H9 (cell line): ENCODE data around the gene SMC5. TPM values are rescaled to one million over a fixed set of nuclear protein-coding genes. Genes with fewer than 3 reads are reported as not detected.
A peak's percentile ranks its signal among the peaks of the same experiment; 100 is the strongest.

ENCODE experiments used
- DNase-seq: peaks from one replicate; pipeline ENCODE4 v3.0.0-alpha.2; 2017
- H2AFZ ChIP-seq: one replicate; pipeline ENCODE4 v1.6.1; 2013; ENCODE audit warnings: mild to moderate bottlenecking, low read length, control low read depth, moderate library complexity
- H2AK5ac ChIP-seq: 2 replicates; pipeline ENCODE4 v1.6.1; 2013; ENCODE audit warnings: low read length, control low read depth, mixed read lengths; ENCODE audit not compliant: insufficient read length
- H2BK120ac ChIP-seq: one replicate; pipeline ENCODE4 v1.6.1; 2013; ENCODE audit warnings: low read depth, mild to moderate bottlenecking, low read length, control low read depth, inconsistent platforms; ENCODE audit not compliant: poor library complexity, severe bottlenecking
- H2BK12ac ChIP-seq: 2 replicates; pipeline ENCODE4 v1.6.1; 2013; ENCODE audit warnings: low read length, control low read depth, mixed read lengths, low read depth; ENCODE audit not compliant: insufficient read length
- H2BK15ac ChIP-seq: 2 replicates; pipeline ENCODE4 v1.6.1; 2013; ENCODE audit warnings: low read depth, low read length, control low read depth
- H2BK20ac ChIP-seq: one replicate; pipeline ENCODE4 v1.6.1; 2013; ENCODE audit warnings: low read depth, mild to moderate bottlenecking, low read length, control low read depth, inconsistent platforms; ENCODE audit not compliant: poor library complexity, severe bottlenecking
- H2BK5ac ChIP-seq: 2 replicates; pipeline ENCODE4 v1.6.1; 2013; ENCODE audit warnings: low read length, control low read depth, mixed read lengths; ENCODE audit not compliant: insufficient read length
- H3K14ac ChIP-seq: 2 replicates; pipeline ENCODE4 v1.6.1; 2013; ENCODE audit warnings: low read length, control low read depth; ENCODE audit not compliant: insufficient read depth
- H3K18ac ChIP-seq: 2 replicates; pipeline ENCODE4 v1.6.1; 2013; ENCODE audit warnings: low read depth, mild to moderate bottlenecking, mixed read lengths, low read length, control low read depth; ENCODE audit not compliant: insufficient read length
- H3K23ac ChIP-seq: 2 replicates; pipeline ENCODE4 v1.6.1; 2013; ENCODE audit warnings: low read length, control low read depth, mixed read lengths, low read depth; ENCODE audit not compliant: insufficient read length
- H3K23me2 ChIP-seq: 2 replicates; pipeline ENCODE4 v1.6.1; 2013; ENCODE audit warnings: low read depth, mild to moderate bottlenecking, mixed read lengths, low read length, control low read depth; ENCODE audit not compliant: insufficient read length, poor library complexity, severe bottlenecking
- H3K27ac ChIP-seq: 2 replicates; pipeline ENCODE4 v1.5.1; 2013; ENCODE audit warnings: low read length, control low read depth, mixed read lengths, low read depth; ENCODE audit not compliant: insufficient read length
- H3K27me3 ChIP-seq: 2 replicates; pipeline ENCODE4 v1.6.1; 2013; ENCODE audit warnings: low read length, control low read depth, inconsistent platforms; ENCODE audit not compliant: insufficient read depth
- H3K4ac ChIP-seq: 2 replicates; pipeline ENCODE4 v1.6.1; 2013; ENCODE audit warnings: low read depth, mild to moderate bottlenecking, control low read depth, inconsistent platforms, low read length, moderate library complexity
- H3K4me1 ChIP-seq: 2 replicates; pipeline ENCODE4 v1.6.1; 2013; ENCODE audit warnings: low read length, control low read depth, inconsistent platforms; ENCODE audit not compliant: insufficient read depth
- H3K4me2 ChIP-seq: 2 replicates; pipeline ENCODE4 v1.6.1; 2013; ENCODE audit warnings: low read length, control low read depth, mixed read lengths; ENCODE audit not compliant: insufficient read length, insufficient read depth
- H3K56ac ChIP-seq: 2 replicates; pipeline ENCODE4 v1.6.1; 2013; ENCODE audit warnings: low read depth, mild to moderate bottlenecking, mixed read lengths, low read length, control low read depth; ENCODE audit not compliant: insufficient read length
- H3K79me1 ChIP-seq: 2 replicates; pipeline ENCODE4 v1.6.1; 2013; ENCODE audit warnings: low read depth, mild to moderate bottlenecking, moderate library complexity, low read length, control low read depth, inconsistent platforms; ENCODE audit not compliant: insufficient read depth, poor library complexity, severe bottlenecking
- H3K79me2 ChIP-seq: 2 replicates; pipeline ENCODE4 v1.6.1; 2013; ENCODE audit warnings: low read length, control low read depth, inconsistent platforms; ENCODE audit not compliant: insufficient read depth
- H3K9ac ChIP-seq: 2 replicates; pipeline ENCODE4 v1.6.1; 2013; ENCODE audit warnings: low read length, control low read depth, mixed read lengths; ENCODE audit not compliant: insufficient read length; ENCODE audit errors: extremely low read depth
- H3K9me3 ChIP-seq: one replicate; pipeline ENCODE4 v1.6.1; 2013; ENCODE audit warnings: low read depth, low read length, inconsistent platforms; ENCODE audit not compliant: control insufficient read depth
- H3T11ph ChIP-seq: one replicate; pipeline ENCODE4 v1.6.1; 2013; ENCODE audit warnings: mild to moderate bottlenecking, low read length, control low read depth, inconsistent platforms
- H4K20me1 ChIP-seq: one replicate; pipeline ENCODE4 v1.6.1; 2013; ENCODE audit not compliant: control insufficient read depth, insufficient read length, insufficient read depth
- H4K5ac ChIP-seq: 2 replicates; pipeline ENCODE4 v1.6.1; 2013; ENCODE audit warnings: low read depth, mild to moderate bottlenecking, mixed read lengths, low read length, control low read depth; ENCODE audit not compliant: insufficient read length
- H4K8ac ChIP-seq: replicated peaks from 2 replicates; pipeline ENCODE4 v1.6.1; 2013; ENCODE audit warnings: low read length, control low read depth, mixed read lengths, low read depth; ENCODE audit not compliant: insufficient read length
- H4K91ac ChIP-seq: 2 replicates; pipeline ENCODE4 v1.6.1; 2013; ENCODE audit warnings: low read depth, mild to moderate bottlenecking, moderate library complexity, mixed read lengths, low read length, control low read depth; ENCODE audit not compliant: insufficient read length
- H3K27ac Mint-ChIP-seq, 3 experiments: 2 replicates in 2 of 3; 3 replicates in 1 of 3; pipeline ENCODE4 v1.8.0; 2020 to 2021; ENCODE audit warnings: mixed read lengths in 3 of 3, mild to moderate bottlenecking in 1 of 3, moderate library complexity in 1 of 3
- H3K27me3 Mint-ChIP-seq: 2 replicates; pipeline ENCODE4 v1.8.0; 2021; ENCODE audit warnings: low read depth, mild to moderate bottlenecking, moderate library complexity, mixed read lengths
- H3K36me3 Mint-ChIP-seq, 3 experiments: 2 replicates in 2 of 3; 3 replicates in 1 of 3; pipeline ENCODE4 v1.8.0; 2020 to 2021; ENCODE audit warnings: low read depth in 3 of 3, mixed read lengths in 3 of 3; ENCODE audit not compliant: insufficient read depth in 1 of 3
- H3K4me1 Mint-ChIP-seq, 2 experiments: 2 replicates each; pipeline ENCODE4 v1.8.0; 2020; ENCODE audit warnings: mixed read lengths in 2 of 2
- H3K4me3 Mint-ChIP-seq, 2 experiments: 2 replicates in 1 of 2; 3 replicates in 1 of 2; pipeline ENCODE4 v1.8.0; 2020 to 2021; ENCODE audit warnings: mild to moderate bottlenecking in 2 of 2, mixed read lengths in 2 of 2, moderate library complexity in 1 of 2
- H3K9me3 Mint-ChIP-seq, 2 experiments: 2 replicates in 1 of 2; 3 replicates in 1 of 2; pipeline ENCODE4 v1.8.0; 2020; ENCODE audit warnings: mild to moderate bottlenecking in 2 of 2, mixed read lengths in 2 of 2, moderate library complexity in 1 of 2
- CTCF ChIP-seq: fragments of 200-600 bp; sonication (generic); conservative IDR thresholded peaks from 3 replicates; pipeline ENCODE4 v1.8.0; 2021; ENCODE audit warnings: antibody characterized with exemption, mild to moderate bottlenecking
- WGBS: extraction: QIAGEN DNeasy Blood & Tissue Kit; methylation state at CpG from one replicate; pipeline ENCODE4 v1.1.7; 2013; ENCODE audit warnings: missing lambda C conversion rate, low lambda C conversion rate, mixed read lengths; ENCODE audit not compliant: insufficient read length; ENCODE audit errors: extremely low coverage; 5-methylcytosine and 5-hydroxymethylcytosine counted together
- total RNA-seq: library from RNA; stranded (reverse); gene quantifications from 2 replicates; pipeline ENCODE4 v1.2.1, GENCODE V29; 2021

The SMC5 gene
- total RNA-seq, 1 experiment from 2014 or later: 29.6 TPM

GRCh38 chr9:70355801-70356200, 97.0 kb downstream of the SMC5 start:
- Histone ChIP-seq H2BK15ac (no peak overlapping the region), H2BK20ac (no peak overlapping the region), H2BK120ac (no peak overlapping the region), H3K23ac (no peak overlapping the region), H2AK5ac (no peak overlapping the region), H3K27me3 (no peaks in the 10 kb centered on the region), H3K9ac (no peak overlapping the region), H4K8ac (no peak overlapping the region), H3K9me3 (no peaks in the 10 kb centered on the region), H3K79me1 (no peaks in the 10 kb centered on the region), H4K91ac (no peak overlapping the region), H3K14ac (no peak overlapping the region), H4K5ac (no peak overlapping the region), H2BK5ac (no peak overlapping the region), H2AFZ (no peak overlapping the region), H3K23me2 (no peaks in the 10 kb centered on the region), H3K18ac (no peak overlapping the region), H4K20me1 (no peaks in the 10 kb centered on the region), H3K4ac (no peak overlapping the region), H2BK12ac (no peak overlapping the region), H3T11ph (no peak overlapping the region), H3K4me2 (no peak overlapping the region), H3K79me2 (no peaks in the 10 kb centered on the region), H3K4me1 (no peaks in the 10 kb centered on the region), H3K27ac (no peak overlapping the region), H3K56ac (no peak overlapping the region)
- no CpG with 5 or more reads among the region's 3 CpGs for WGBS
- H3K4me1 Mint-ChIP-seq: no peaks in the 10 kb centered on the region
- no peak for TF ChIP-seq CTCF
- DNase-seq: no peak
- no peaks in the 10 kb centered on the region for H3K9me3 Mint-ChIP-seq
- peaks cover 1 to 21% (median 6%) of the 10 kb centered on the region in 3 experiments; a peak in 4 of 7 replicates for H3K36me3 Mint-ChIP-seq
- no peaks in the 10 kb centered on the region for H3K27me3 Mint-ChIP-seq
- H3K4me3 Mint-ChIP-seq: no peak overlapping the region
- H3K27ac Mint-ChIP-seq: peak overlapping the region in 1 of 3 experiments; percentile 19; a peak in 2 of 7 replicates
